Gastroesophageal sphincter (tissue), 2 donors: ENCODE measurements around the gene P2RY2.

ENCODE experiments used
- POLR2A ChIP-seq, 2 donors: fragments of 450-650 bp; IDR thresholded peaks; one replicate each; pipeline ENCODE4 v1.6.1; 2017; ENCODE audit warnings: antibody characterized with exemption in 2 of 2, mild to moderate bottlenecking in 2 of 2, moderate library complexity in 1 of 2
- POLR2AphosphoS5 ChIP-seq: sonication (generic); formaldehyde crosslinking; IDR thresholded peaks from one replicate; pipeline ENCODE4 v1.6.1; 2017; ENCODE audit warnings: antibody characterized with exemption

- TF ChIP-seq POLR2AphosphoS5, result no peak
- no peak for TF ChIP-seq POLR2A (IDR thresholded peaks at IDR 0.05)
These were observed 63.9 kb downstream of the P2RY2 start for GRCh38 chr11:73281796-73282660.
